Aortic smooth muscle cell (primary cell): ENCODE results near the gene CD52. TPM values are rescaled to one million over a fixed set of nuclear protein-coding genes. Genes with fewer than 3 reads are reported as not detected.

Source experiments
- total RNA-seq: library from RNA; depleted of rRNA; stranded (reverse); fragments of >200 nt; gene quantifications from 2 replicates; pipeline ENCODE4 v1.2.3, GENCODE V29; 2014

Gene CD52, protein sequence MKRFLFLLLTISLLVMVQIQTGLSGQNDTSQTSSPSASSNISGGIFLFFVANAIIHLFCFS
- total RNA-seq = not detected in 2 replicates

DNA sequence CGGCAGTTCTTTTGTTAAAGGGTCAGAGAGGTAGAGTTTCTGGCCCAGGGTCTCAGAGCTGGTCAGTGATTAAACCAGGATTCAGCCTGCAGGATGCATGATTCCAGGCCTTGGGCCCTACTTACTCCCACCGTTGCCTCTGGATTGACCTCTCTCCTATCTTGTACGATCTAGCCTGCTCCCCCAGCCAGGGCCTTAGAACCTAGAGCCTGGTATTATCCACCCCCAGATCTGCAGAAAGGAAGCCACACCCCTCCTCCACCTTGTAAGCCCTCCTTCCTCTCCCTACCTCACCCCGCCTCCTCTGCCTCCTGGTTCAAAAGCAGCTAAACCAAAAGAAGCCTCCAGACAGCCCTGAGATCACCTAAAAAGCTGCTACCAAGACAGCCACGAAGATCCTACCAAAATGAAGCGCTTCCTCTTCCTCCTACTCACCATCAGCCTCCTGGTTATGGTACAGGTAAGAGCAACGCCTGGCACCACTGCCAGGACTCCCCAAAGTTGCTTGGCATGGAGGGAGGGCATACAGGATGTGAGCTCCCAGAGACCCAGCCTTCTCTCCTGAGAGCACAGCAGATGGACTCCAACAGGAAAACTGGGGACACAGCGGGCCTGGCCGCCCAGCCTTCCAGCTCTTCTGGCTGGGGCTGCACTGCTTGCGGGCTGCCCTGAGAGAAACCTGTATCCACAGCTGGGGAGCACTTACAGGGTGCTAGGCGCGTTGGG lies at the start of gene CD52:
TSS of gene CD52 (plus strand) at position 347 of the 726 bp plus-strand sequence. CDS start at position 407, 60 bp downstream.

DNA sequence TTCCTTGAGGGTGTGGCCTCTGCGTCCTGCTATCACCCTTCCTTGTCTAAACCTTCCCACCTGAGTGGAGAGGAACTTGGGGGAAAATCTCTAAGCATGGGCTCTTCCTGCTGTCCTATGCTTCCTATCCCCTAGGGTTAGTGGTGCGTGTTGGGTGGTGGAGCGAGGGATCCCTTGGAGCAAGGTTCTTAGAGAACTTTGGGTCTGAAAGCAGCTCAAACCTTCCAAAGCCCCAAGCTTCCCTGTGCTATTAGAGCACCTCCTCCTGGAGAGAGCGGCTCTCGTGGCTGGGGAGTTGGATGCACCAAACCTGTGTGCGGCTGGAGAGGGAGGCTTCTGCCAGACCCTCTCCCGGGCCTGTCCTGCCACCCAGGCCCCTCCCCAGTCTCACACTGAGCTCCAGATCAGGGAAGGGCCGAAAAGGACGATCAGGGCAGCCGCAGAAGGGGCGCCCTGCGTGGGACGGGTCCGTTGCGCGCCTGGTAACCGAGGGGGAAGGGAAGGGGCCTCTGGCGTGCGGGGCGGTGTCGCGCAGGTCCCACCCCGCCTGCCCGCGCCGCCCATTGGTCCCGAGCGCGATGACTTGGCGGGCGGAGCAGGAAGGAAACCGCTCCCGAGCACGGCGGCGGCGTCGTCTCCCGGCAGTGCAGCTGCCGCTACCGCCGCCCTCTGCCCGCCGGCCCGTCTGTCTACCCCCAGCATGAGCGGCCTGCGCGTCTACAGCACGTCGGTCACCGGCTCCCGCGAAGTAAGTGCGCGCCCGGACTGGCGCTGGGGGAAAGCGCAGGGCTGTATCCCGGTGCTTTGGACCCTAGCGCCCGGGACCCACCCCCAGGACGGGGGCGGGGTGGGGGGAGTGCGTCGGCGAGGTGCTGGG lies 38.1 kb upstream of the CD52 start, which contains the start of gene SH3BGRL3:
TSS of gene SH3BGRL3 (plus strand) at position 631 of the 877 bp plus-strand sequence. CDS start at position 701, 70 bp downstream.

DNA sequence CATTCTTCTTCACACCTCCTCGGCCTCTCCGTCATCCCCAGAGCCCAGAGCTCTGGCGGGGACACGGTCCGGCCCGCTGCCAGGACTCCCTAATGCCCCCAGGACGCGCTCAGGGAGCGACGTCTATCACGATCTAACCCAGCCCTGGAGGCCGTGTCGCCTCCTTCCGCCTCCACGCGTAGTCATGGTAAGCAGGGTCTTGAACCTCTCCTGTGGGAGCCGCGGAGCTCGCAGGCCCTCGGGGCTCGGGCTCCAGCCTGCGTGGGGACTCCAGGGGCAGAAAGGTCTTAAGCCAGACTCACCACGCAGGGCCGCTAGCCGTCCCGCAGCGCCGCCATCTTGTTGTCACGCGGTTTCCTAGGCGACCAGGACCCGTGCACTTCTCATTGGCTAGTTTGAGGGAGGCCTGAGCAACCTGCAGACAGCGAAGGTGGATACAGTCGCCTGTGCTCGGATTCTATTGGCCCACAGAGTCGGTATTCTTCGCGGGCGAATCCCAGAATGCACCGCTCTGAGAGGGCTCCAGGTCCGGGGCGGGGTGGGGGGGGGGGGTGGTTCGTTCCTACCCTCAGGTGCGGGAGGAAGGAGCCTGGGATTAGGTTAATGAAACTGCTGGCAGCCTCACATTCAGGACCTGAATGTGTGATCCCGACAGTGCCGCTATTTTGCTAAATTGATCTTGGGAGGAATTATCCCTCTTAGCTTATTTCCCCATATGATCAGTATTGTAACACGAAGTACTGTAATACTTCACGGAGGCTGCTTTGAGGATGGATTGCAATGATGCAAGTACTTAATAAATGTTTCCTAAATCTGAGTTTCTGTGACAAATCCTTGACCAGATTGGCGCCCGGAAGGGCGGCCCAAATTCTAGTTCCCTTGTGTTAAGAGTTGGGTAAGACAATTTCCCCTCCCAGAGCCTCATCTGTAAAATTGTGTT lies 11.2 kb upstream of the CD52 start, which contains the start of gene UBXN11:
TSS of gene UBXN11 (minus strand) at position 347 of the 940 bp plus-strand sequence. CDS start 3,753 bp downstream, outside the sequence.

DNA sequence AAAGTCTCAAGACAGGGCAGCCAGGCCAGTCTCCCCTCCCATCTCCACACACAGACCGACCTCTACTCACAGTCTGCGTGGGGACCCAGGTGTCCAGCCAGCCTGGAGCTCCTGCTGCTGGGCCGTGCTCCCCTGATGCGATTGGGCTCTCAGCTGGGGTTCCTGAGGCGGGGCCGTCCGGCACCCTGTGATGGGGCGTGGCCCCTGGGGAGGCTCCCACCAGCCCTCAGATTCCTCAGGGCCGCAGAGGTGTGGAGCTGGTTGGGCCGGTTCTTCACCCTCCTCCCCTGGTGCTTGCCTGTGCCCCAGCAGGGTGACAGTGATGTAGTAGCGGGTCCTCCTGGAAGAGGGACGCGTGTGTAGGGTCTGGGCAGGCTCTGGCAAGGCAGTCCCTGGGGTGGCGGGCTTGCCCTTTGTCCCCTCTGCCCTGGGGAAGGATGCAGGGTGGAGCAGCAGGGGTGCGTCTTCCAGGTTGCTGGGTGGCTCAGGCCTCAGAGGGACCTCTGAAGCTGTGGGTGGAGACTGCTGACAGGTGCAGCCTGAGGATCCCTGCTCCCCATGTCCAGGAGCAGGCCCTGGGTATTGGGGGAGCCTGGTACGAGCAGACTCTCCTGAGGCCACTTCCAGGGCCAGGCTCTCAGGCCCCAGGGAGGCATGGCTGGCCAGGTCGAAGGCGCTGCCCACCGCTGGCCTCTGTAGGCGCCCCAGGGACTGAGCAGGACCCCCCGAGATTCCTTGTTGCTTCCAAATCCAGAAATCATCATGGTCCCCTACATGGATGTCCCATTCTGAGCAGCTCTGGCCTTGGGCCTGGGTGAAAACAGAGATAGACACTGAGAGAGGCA lies 36.4 kb downstream of the CD52 start, which contains the start of gene CRYBG2:
TSS of gene CRYBG2 (minus strand) at position 155 of the 845 bp plus-strand sequence. CDS start 7,473 bp downstream, outside the sequence.

Other genes with a start within 250 kb of the CD52 start
- 4.7 and 5.4 TPM in 2 replicates for gene PDIK1L, start 206.1 kb upstream of the CD52 start, total RNA-seq
- under 0.01 and 0.06 TPM in 2 replicates for gene FAM110D, start 158.9 kb upstream of the CD52 start, total RNA-seq
- not detected in 2 replicates for gene C1orf232, start 149.0 kb upstream of the CD52 start, total RNA-seq
- 18.5 and 27.1 TPM in 2 replicates for gene ZNF593, start 148.1 kb upstream of the CD52 start, total RNA-seq
- 0.19 TPM in 1 of 2 replicates, not detected in the other for gene ZNF593OS, start 146.1 kb upstream of the CD52 start, total RNA-seq
- gene CNKSR1, start 140.5 kb upstream of the CD52 start, total RNA-seq = 0.26 TPM in 1 of 2 replicates, not detected in the other
- not detected in 2 replicates for gene CATSPER4, start 127.4 kb upstream of the CD52 start, total RNA-seq
- 6.2 and 7.7 TPM in 2 replicates for gene CEP85, start 83.8 kb upstream of the CD52 start, total RNA-seq
- gene SH3BGRL3, start 37.9 kb upstream of the CD52 start, total RNA-seq = 117 and 123 TPM in 2 replicates
- 4.8 and 5.3 TPM in 2 replicates for gene UBXN11, start 11.3 kb upstream of the CD52 start, total RNA-seq
- gene CRYBG2, start 36.2 kb downstream of the CD52 start, total RNA-seq = not detected in 2 replicates
- gene ZNF683, start 54.8 kb downstream of the CD52 start, total RNA-seq = not detected in 2 replicates
- gene LIN28A, start 92.9 kb downstream of the CD52 start, total RNA-seq = not detected in 2 replicates
- gene DHDDS, start 114.4 kb downstream of the CD52 start, total RNA-seq = 87.2 and 88.2 TPM in 2 replicates
- 364 and 442 TPM in 2 replicates for gene HMGN2, start 154.5 kb downstream of the CD52 start, total RNA-seq
- gene RPS6KA1, start 211.8 kb downstream of the CD52 start, total RNA-seq = 0.19 and 0.40 TPM in 2 replicates